HG03442 (cell line): Measurements from ENCODE around the gene TTLL8.

Experiments used
- ATAC-seq: cut with Tn5 transposase; IDR thresholded peaks from one replicate; pipeline ENCODE4 v1.9.1; 2021; ENCODE audit warnings: mild to moderate bottlenecking, moderate library complexity; ENCODE audit not compliant: unreplicated experiment

TTLL8 gene

DNA sequence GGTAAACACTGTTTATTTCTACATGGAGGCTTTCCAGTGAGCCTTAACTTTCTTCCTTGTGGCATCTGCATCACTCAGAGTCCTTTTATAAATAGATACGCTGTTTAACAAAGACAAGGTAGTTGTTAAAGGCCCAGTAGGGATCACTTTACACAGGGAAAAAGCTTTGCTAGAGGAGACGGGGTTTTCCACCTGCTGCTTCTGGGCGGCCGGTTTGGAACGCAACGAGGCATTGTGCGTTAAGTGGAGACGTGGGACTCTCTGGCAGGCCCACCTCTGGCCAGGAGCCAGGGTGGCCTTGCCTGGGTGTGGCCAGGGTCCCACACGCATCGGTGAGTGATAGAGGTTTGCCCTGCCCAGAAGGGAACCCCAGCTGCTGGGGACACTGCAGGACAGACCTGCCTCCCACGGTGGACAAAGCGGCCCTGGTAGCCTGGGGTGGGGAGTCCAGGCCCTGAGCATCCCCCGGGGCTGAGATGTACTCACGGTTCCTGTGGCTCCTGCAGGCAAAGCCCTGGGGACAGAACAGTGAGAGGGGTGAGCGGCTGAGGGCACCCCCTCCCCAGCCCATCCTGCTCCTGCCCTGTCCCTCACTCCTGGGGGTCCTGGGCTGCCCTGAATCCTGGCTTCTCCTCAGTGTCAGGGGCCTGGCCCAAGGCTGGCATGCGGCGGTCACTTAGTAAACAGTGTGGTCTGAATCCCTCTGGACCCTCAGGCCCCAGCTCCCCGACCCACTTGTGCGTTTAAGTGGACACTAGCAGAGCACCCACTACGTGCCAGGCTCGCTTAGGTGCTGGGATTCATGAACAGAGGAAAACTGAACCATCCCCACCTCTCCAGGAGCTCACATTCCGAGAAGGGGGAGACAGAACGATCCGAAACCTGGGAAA lies 49.7 kb downstream of the TTLL8 start:
- no peak for ATAC-seq

DNA sequence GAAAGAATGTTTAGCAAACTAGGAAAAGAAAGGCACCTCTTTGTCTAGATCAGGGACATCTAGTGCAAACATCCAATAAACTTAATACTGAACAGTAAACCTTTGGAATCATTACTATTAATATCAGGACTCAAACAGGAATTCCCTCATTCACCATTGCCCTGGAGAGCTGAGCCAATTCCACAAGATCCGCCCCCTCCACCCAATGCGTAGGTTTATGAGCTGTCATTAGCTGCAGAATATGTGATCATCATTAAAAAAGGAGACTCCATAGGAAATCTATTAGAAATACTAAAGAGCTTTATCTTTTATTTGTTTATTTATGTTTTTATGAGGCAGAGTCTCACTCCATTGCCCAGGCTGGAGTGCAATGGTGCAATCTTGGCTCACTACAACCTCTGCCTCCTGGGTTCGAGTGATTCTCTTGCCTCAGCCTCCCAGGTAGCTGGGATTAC lies 51.0 kb downstream of the TTLL8 start:
- ATAC-seq: no peak

DNA sequence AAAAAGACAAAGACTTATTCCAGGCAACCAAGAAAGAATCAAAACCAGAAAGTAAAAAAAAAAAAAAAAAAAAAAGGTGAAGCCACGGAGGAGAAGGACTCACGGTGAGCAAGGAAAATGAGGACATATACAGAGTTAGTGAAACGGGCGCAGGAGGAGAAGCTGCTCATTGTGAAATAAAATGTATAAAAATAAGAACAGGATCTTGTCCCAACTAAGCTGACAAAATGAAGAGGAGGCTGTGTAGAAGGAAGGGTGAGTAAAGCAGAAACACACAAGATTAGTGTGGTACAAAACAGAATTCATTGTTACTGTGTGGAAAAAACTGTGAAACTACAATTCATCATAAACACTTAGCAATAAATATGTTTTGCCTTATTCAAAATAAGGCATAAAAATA lies 53.2 kb downstream of the TTLL8 start:
- no peak for ATAC-seq

DNA sequence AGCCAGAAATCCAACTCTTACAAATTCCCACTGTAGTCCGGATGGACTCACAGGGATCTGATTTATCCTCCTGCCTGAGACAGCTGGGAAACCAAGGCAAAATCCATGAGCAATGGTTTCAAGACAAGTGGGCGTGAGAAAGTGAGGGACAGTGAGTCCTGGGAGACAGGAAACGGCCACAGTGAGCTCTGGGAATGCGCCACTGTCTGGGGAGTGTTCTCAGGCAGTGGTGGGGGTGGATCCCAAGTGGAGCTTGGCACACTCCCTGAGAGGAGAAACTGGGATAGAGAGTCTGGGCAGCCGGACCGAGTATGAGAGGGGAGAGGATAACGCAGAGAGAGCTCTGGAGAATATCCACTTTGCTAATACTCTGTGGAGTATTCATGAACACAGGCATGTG lies 55.3 kb downstream of the TTLL8 start:
- ATAC-seq: no peak

DNA sequence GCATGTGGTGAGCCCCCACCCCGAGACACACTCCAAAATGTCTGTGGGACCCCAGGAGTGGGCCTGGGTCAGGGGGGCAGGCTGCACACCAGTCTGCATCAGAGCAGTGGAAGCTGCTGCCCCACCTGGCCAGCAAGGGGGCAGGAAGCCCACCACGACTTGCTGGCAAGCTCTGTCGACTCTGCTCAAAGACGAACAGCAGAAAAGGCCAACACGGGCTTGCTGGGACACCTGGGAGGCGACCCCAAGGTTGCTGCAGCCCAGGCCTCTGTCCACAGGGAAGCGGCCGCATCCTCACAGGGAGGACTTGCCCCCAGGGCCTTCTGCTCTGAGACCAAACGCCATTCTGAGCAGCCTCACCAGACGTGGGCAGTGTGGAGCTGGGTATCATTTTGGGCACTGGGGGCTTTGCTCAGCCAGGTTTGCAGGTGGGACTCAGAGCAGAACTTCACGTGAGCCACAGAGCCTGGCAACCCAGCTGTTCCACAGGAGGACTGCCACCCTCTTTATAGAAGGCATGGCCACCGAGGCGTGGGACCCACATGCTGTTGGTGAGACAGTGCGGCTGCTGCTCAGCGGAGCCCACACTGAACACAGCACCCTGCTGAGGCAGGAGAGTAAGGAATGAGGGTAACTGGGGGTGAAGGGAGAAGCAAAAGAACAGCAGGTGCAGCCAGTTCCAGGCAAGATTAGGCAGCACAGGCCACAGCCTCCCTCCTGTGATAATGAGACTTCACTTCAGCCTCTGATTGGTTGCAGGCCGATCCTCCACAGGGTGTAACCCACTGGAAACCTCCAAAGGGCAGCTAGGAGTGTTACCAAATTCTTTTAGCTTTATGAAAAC lies 56.5 kb downstream of the TTLL8 start:
- ATAC-seq: no peak

DNA sequence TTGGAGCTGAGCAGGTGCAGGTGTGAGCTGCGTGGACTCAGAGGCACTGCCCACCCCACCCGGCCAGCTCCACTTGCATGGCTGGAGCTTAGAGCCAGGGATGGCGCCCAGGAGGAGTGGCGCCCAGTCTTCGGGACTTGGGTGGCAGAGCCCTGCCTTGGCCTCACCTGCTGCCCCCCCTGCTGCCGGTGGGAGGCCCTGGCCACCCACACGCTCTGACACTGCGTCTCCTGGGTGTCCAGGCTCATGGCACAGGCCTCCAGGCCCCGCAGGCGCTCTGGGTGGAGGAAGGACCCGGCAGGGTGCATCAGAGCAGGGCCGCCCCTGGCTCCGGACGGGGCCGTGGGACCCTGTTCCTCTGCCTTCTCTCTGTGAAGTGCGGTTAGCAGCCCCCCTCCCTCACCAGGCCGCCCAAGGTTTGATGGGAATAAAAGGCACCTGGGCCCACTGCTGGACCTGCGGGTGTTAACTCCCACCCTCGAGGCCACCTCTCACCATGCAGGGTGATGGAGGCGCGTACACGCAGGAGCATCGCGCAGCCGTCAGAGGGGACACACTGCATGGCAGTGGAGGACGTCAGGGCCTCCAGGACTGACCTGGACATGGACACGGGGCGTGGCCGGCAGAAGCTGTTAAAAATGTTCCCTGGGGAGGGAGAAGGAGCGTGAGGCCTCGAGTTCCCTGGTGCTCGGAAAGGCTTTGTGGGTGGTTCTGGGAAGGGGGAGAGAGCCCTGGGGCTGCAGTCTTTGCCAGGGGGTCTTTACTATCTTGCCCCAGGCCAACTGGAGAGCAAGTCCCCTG lies 57.3 kb downstream of the TTLL8 start:
- no peak for ATAC-seq

DNA sequence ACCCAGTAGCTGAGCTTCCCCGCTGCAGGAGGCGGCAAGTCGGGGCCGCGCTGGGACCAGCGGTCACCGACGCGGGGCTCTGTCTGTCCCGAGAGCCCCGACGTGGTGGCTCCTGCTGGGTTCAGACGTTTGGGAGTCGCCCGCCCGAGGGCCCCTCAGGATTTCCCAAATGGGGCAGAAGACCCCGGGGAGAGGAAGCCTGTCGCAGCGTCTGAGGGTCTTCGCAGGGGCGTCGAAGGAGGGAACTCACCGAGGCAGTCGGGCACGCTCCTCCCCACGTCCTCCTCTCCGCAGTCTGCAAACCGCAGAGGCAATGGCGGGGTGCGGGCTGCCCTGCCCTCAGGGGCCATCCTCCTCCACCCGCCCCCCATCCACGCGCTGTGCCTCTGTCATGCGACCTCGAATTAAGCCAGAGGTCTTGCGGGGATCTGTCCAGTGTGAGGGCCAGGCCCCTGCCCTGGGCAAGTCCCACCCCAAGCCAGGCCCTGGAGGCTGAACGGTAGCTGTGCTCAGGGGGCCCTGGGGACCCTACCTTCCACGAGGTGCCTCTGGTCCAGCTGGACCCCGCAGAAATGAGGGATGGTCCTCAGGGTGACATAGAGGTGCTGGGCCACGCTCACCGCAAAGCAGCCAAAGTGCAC lies 58.0 kb downstream of the TTLL8 start:
- no peak for ATAC-seq

DNA sequence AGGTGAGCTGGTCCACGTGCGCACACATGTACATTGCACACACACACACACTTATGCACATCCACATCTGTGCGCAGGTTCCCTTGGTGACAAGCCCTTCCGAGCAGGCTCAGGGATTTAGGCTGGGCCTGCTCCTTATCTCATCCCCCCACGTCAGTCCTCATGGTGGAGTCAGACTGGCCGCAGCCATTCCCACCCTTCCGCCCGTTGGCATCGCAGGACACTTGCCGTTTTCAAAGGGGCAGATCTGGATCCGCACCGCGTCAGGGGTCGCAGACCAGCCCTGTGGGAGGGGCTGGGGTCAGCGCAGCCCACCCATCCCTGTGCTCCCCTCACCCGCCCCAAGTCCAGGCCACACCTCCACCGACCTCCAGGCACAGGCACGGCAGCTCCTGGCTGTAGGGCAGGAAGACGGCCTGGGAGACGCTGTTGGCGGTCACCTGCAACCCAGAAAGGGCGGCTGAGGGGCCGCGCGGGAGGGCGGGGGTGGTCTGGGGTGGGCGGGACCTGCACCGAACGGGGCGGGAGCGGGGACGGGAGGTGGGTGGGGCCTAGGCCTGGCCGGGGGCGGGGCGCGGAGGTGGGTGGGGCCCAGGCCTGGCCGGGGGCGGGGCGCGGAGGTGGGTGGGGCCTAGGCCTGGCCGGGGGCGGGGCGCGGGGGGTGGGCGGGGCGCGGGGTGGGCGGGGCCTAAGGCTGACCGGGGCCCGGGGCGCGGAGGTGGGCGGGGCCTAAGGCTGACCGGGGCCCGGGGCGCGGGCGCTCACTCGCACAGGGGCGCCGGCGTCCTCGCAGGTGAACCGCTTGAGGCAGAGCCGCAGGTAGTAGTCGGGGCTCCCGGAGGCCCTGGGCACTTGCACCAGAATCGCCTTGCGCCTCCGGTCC lies 58.8 kb downstream of the TTLL8 start:
- ATAC-seq: no peak

DNA sequence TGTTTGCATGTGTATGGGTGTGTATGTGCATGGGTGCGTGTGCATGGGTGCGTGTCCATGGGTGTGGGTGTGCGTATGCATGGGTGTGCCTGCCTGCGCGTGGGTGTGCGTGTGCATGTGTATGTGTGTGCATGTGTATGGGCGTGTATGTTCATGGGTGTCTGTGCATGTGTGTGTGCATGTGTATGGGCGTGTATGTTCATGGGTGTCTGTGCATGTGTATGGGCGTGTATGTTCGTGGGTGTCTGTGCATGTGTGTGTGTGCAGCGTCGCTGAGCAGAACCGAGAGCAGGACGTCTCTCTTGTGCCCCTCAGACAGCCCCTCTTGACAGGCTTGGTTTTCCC lies 59.4 kb downstream of the TTLL8 start:
- no peak for ATAC-seq

DNA sequence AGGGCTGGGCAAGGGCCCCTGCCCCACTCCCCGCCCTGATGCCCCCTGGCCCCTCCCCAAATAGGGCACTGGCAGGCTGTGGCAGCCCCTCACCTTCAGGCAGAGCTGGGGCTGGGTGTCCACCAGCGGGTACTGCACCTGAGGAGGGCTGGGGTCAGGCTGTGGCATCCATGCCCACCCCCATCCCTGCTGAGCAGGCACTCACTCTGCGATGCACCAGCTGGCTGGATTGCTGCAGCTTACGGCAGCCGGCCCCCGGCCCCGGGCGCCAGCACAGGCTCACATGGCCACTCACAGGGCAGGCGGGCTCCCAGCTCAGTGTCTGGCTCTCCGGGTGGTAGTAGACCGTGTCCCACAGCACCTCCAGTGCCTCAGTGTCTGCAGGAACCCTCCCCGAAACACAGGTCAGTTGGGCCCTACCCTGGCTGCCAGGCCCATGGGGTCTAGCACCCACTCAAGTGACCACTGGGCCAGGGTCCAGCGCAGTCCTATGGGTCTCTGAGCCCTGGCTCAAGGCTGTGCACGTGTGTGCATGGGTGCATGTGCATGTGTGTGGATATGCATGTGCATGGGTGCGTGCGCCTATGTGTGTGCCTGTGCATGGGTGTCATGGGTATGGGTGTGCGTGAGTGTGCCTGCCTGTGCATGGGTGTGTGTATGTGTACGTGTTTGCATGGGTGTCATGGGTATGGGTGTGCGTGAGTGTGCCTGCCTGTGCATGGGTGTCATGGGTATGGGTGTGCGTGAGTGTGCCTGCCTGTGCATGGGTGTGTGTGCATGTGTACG lies 60.0 kb downstream of the TTLL8 start:
- no peak for ATAC-seq

DNA sequence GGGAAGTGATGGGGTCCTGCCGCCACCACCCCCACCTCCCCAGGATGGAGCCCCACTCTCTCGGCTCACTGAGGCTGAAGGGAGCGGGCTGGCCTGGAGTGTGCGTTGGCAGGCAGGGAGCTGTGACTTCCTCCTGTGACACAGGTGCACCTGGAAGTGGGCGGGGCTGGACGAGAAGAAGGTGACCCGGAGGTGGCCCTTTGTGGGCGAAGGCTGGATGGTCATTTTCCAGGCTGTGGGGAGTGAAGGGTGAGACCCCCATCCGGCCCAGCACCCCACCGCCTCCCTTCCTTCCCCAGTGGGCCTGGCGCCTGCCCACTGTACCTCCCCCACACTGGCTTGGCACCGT lies 60.9 kb downstream of the TTLL8 start:
- ATAC-seq: no peak

DNA sequence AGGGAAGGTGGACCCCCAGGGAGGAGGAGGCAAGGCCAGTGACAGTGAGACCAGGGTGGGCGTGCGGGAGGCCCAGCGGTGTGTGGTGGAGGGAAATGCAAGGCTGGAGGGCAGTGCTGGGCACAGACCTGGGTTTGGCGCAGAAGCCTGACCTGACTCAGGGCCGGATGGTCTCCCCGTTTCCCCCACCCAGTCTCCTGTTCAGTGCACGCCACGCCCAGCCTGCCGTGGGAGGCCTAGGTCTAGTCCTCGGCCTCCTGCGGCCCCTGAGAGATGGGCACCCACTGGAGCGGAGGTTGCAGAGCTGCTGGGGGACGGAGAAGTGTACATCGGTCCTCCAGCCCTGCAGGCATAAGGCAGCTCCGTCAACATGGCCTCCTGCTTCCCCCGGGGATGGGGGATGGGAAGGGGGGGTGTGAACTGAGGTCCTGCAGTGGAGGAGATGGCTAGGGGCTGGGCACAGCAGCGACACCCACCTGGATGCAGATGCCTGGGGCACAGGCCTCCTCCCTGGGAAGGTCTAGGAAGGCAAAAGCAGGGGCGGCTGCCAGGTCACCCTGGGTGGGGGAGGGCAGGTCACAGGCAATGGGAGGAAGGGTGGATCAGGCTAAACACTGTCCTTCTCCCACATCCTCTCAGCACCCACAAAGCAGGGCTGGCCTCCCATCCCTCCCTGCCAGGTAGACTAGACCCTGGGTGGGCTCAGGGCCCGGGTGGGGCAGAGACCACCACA lies 61.4 kb downstream of the TTLL8 start:
- ATAC-seq: no peak

DNA sequence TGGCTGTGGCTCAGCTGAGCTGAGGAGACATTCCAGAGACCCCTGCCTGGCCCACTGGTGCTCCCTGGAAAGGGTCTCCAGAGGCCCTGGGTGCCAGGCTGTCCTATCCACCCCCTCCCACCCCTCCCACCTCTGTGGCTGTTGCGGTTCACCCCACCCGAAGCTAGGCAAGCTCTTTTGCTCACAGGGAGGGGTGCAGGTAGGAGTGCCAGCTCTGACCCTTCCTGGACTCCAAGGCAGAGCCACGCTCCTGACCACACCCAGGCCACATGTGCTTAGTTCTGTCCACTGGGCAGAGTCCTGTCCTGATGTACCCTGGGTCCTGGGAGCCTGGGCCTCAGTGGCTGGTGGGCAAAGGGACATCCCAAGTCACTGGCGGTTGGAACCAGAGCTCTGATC lies 62.0 kb downstream of the TTLL8 start:
- no peak for ATAC-seq

DNA sequence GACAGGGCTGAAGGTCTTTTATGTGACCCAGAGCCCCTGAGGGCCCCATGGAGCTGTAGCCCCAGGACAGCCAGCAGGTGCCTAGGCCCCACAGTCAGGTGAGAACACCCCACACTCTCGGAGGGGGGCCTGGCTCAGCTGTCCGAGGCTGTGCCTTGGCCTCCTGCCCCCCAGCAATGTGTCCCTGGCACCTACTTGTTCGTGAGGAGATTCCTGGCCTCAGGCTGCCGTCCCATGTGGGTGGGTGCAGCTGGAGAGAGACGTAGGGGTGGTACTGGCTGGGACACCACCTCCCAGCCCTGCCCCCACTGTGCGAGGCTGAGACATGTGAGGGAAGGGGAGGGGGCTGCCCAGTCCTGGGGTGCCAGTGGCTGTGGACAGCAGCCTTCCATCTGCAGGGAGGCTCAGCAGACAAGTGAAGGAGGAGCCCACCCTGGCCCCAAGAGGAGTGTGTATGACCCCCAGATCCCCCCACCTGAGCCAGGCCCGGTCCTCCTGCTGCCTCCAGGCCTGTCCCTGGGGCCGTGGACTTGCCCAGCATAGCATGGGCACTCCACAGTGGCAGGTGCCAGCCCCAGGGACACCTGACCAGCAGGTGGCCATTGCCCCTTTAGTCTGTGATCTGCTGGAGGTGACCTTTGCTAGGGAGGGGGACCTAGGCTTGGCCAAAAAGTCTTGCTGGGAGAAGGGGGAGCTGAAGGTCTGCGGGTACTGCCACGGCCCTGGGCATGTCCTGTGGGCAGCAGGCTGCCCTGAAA lies 62.6 kb downstream of the TTLL8 start:
- no peak for ATAC-seq

DNA sequence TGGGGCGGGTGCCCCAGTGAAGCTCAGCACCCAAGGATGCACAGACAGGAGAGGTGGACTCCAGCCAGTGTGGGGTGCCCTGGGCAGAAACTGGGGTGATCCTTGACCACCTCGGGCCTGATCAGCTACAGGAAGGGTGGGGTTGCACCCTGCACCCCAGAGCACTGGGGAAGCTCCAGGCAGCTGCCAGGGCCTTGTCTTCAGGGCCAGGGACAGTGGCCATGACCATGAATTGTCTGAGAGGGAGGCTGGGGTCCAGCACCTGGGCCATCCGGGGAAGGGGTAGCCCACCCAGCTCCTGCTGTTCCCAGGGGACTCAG lies 63.1 kb downstream of the TTLL8 start:
- no peak for ATAC-seq

DNA sequence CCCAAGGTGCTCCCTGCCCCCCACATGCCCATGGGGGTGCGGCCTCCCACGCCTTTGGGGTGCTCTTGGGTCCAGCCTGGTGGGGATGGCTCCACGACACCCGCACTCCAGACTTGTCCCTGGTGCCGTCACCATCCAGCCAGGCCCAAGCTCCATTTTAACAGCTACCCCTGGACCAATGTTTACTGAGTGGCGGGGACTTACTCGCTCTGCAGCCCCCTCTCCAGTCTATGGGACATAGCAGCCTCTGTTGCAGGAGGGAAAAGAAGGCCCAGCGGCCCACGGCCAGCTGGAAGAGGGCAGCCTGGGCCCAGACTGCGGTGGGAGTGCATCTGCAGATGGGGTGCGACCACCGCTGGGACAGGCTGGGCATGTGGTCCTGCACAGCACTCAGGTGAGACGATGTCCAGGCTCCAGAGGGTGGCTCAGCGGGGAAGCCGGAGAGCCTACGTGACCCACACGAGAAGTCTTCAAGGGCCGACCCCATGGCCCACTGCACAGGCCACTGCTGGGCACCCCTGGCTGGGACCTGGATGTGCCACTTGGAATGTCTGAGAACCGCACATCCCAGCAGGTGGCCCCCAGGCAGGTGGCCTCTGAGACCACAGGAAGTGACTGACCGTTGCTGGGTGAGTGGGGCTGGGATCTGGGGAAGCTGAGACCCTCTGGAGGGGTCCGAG lies 63.6 kb downstream of the TTLL8 start:
- no peak for ATAC-seq

DNA sequence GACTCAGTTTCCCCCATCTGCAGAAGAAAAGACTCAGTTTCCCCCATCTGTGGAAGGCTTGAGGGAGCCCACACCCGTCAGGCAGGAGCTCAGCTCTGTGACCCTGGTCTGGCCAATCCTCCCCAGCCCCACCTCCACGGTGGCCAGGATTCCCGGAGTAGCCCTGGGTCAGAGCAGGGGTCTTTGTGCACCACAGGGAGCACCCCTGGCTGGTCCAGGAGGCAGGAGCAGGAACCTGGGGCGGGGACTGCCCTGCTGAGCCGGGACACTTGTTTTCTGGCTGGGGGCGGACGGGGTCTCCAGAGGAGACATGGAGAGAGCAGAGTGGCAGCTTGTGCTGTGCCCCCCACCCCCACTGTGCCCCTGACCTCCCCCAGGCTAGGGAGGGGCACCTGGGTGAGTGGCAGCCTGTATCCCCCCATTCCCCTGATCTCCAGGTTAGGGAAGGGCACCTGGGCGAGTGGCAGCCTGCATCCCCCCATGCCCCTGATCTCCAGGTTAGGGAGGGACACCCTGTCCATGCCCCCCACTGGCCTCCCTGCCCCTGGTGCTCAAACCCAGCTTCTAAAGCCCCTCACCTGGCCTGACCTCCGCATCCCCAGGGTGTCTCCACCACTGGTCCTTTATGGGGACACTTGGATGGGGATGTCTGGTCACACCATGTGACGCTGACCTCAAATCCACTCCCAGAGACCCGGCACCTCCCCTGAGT lies 64.3 kb downstream of the TTLL8 start:
- ATAC-seq: no peak
